Chondrocyte (in vitro differentiated cells): ENCODE measurements around the gene MRPL55. TPM values are rescaled to one million over a fixed set of nuclear protein-coding genes. Genes with fewer than 3 reads are reported as not detected.
A peak's percentile ranks its signal among the peaks of the same experiment; 100 is the strongest.

Experiments
- DNase-seq: peaks from one replicate; pipeline ENCODE4 v3.0.0; 2021; ENCODE audit warnings: mixed read lengths, low spot score
- H3K27ac Mint-ChIP-seq: one replicate; pipeline ENCODE4 v1.8.0; 2021; ENCODE audit warnings: mild to moderate bottlenecking, moderate library complexity, mixed read lengths; ENCODE audit not compliant: unreplicated experiment
- H3K27me3 Mint-ChIP-seq: 2 replicates; pipeline ENCODE4 v1.8.0; 2021; ENCODE audit warnings: low read depth, mixed read lengths
- H3K36me3 Mint-ChIP-seq: 2 replicates; pipeline ENCODE4 v1.8.0; 2021; ENCODE audit warnings: low read depth, mixed read lengths
- H3K4me1 Mint-ChIP-seq: 2 replicates; pipeline ENCODE4 v1.8.0; 2021; ENCODE audit warnings: low read depth, mild to moderate bottlenecking, mixed read lengths
- H3K4me3 Mint-ChIP-seq: one replicate; pipeline ENCODE4 v1.8.0; 2021; ENCODE audit warnings: mild to moderate bottlenecking, moderate library complexity, mixed read lengths; ENCODE audit not compliant: unreplicated experiment
- H3K9me3 Mint-ChIP-seq: 2 replicates; pipeline ENCODE4 v1.8.0; 2021; ENCODE audit warnings: low read depth, mixed read lengths
- CTCF ChIP-seq: fragments of 200-600 bp; sonication (generic); IDR thresholded peaks from 2 replicates; pipeline ENCODE4 v1.5.0; 2021; ENCODE audit warnings: antibody characterized with exemption, mild to moderate bottlenecking, moderate library complexity
- total RNA-seq: library from RNA; stranded (reverse); gene quantifications from 3 replicates; pipeline ENCODE4 v1.2.1, GENCODE V29; 2021

Gene MRPL55
- total RNA-seq, 1 donor from 2014 or later = 48.6 TPM

GRCh38 chr1:228147151-228147693 is 38.1 kb upstream of the MRPL55 start:
- no peak for DNase-seq
- Mint-ChIP-seq H3K4me3 (no peak overlapping the region), H3K27me3 (no peaks in the 10 kb centered on the region), H3K4me1 (peaks cover 18% of the 10 kb centered on the region), H3K9me3 (no peaks in the 10 kb centered on the region), H3K27ac (no peak overlapping the region), H3K36me3 (no peaks in the 10 kb centered on the region)
- TF ChIP-seq CTCF = no peak

- Mint-ChIP-seq H3K9me3 (no peaks in the 10 kb centered on the region), H3K4me3 (no peak overlapping the region), H3K36me3 (no peaks in the 10 kb centered on the region), H3K27ac (no peak overlapping the region), H3K27me3 (no peaks in the 10 kb centered on the region), H3K4me1 (peaks cover 24% of the 10 kb centered on the region)
- DNase-seq = no peak
- TF ChIP-seq CTCF = no peak
These were observed 37.5 kb upstream of the MRPL55 start for GRCh38 chr1:228146417-228147150.

- no peaks in the 10 kb centered on the region for H3K36me3 Mint-ChIP-seq
- DNase-seq = peak; percentile 92
- peaks cover 32% of the 10 kb centered on the region for H3K4me1 Mint-ChIP-seq
- TF ChIP-seq CTCF = no peak
- no peaks in the 10 kb centered on the region for H3K9me3 Mint-ChIP-seq
- H3K27ac Mint-ChIP-seq = no peak overlapping the region
- H3K27me3 Mint-ChIP-seq = no peaks in the 10 kb centered on the region
- no peak overlapping the region for H3K4me3 Mint-ChIP-seq
These were observed 36.6 kb upstream of the MRPL55 start for GRCh38 chr1:228145463-228146416.

GRCh38 chr1:228144993-228145343 is 35.9 kb upstream of the MRPL55 start:
- TF ChIP-seq CTCF = no peak
- Mint-ChIP-seq H3K36me3 (no peaks in the 10 kb centered on the region), H3K9me3 (no peaks in the 10 kb centered on the region), H3K27me3 (no peaks in the 10 kb centered on the region), H3K27ac (no peak overlapping the region), H3K4me3 (no peak overlapping the region), H3K4me1 (peaks cover 32% of the 10 kb centered on the region)
- no peak for DNase-seq
